ENCODE measurements around the gene KNTC1. TPM values are rescaled to one million over a fixed set of nuclear protein-coding genes. Genes with fewer than 3 reads are reported as not detected.

Gene KNTC1
- total RNA-seq, 1 donor from 2014 or later, result 61.2 TPM

- DNase-seq (ENCODE audit: low read depth), result peak; percentile 50
- H3K4me3 ChIP-seq (ENCODE audit: low read depth, low read length), result no peak overlapping the region
- TF ChIP-seq CTCF (conservative IDR thresholded peaks at IDR 0.05; ENCODE audit: low read depth, low read length), result no peak
Observed at GRCh38 chr12:122669397-122670070, 142.5 kb downstream of the KNTC1 start.

- no peak overlapping the region for H3K4me3 ChIP-seq (ENCODE audit: low read depth, low read length)
- TF ChIP-seq CTCF (conservative IDR thresholded peaks at IDR 0.05; ENCODE audit: low read depth, low read length), result no peak
- no peak for DNase-seq (ENCODE audit: low read depth)
Observed at GRCh38 chr12:122672515-122672914, 145.5 kb downstream of the KNTC1 start.

Other genes starting within 250 kb of the KNTC1 start
- gene CLIP1, start 104.6 kb upstream of the KNTC1 start, total RNA-seq, result 38.3 and 49.6 TPM in 2 replicates
- gene ZCCHC8, start 26.3 kb upstream of the KNTC1 start, total RNA-seq, result 23.3 and 25.0 TPM in 2 replicates
- 44.9 and 72.4 TPM in 2 replicates for gene RSRC2, start 313 bp upstream of the KNTC1 start, total RNA-seq
- gene HCAR2, start 176.1 kb downstream of the KNTC1 start, total RNA-seq, result not detected in 2 replicates
- not detected in 2 replicates for gene HCAR3, start 189.6 kb downstream of the KNTC1 start, total RNA-seq
- 0.46 and 2.1 TPM in 2 replicates for gene HCAR1, start 203.6 kb downstream of the KNTC1 start, total RNA-seq
- 49.1 and 51.1 TPM in 2 replicates for gene DENR, start 225.6 kb downstream of the KNTC1 start, total RNA-seq
- gene CCDC62, start 247.3 kb downstream of the KNTC1 start, total RNA-seq, result 0.12 and 0.58 TPM in 2 replicates